Mucosa of gallbladder (tissue), 1 donor: ENCODE results near the gene MEF2C. TPM values are rescaled to one million over a fixed set of nuclear protein-coding genes. Genes with fewer than 3 reads are reported as not detected.
A peak's percentile ranks its signal among the peaks of the same experiment; 100 is the strongest.
"Not testable (repeated sequence)": the region's sequence is repeated elsewhere in the genome, so short reads cannot be mapped to it uniquely, and the experiment has no call there.

Experiments used
- DNase-seq: peaks from one replicate; pipeline ENCODE4 v3.0.0-alpha.2; 2020; ENCODE audit warnings: low spot score
- total RNA-seq: library from RNA; stranded (reverse); gene quantifications from one replicate; pipeline ENCODE4 v1.2.1, GENCODE V29; 2021
- donor health status: DM: no; HTN: no; CAD: no.

The MEF2C gene
- total RNA-seq, 1 donor from 2014 or later, result 56.9 TPM

DNA sequence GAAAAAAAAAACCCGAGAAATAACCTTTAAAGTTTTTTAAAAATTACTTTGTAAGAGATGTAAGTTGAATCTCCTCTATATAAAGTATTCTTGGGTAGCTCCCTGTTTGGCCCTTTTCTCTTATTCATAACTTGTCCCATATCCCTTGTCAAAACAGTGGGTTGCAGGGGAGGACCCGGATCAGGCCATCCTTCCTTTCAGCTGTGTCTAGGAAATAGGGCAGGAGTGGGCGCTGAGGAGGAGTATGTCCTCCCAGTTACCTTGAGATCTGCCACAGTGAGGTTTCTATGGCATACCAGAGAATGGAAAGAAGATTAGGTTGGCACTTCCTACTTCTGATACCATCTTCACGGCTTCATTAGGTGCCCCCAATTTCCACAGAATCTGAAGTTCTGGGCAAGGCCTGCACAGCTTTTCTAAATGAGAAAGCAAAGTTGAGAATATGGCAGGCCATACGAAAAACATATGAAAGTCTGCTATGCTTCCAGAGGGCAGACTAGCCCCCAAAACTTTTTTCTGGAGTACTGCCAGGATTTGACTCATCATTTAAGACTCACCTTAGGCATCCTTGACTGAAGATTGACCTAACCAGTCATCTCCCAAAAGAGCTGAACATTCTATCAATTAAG is 20.3 kb downstream of the MEF2C start:
- DNase-seq, result no peak

- DNase-seq, result no peak
Observed at GRCh38 chr5:88861231-88861630, 21.8 kb downstream of the MEF2C start.

- DNase-seq, result no peak
Observed at GRCh38 chr5:88860501-88860900, 22.5 kb downstream of the MEF2C start.

DNA sequence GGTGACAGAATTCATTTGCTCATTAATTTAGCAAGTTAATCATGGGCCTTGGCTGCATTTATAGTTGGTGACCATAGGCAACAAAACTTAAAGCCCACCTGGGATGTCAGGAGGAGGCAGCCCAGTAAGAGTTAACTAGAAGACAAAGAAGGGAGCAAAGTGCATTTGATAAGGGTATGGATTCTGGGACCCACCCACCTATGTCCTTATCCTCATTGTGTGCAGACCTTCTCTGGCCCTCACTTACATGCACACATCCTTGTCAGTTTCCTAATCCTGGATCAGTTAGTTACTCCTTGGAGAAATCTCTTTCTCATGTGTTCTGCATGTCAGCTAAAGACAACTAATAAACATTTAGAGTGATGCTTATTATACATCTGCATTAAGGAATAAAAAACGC is 24.6 kb downstream of the MEF2C start:
- DNase-seq, result no peak

DNA sequence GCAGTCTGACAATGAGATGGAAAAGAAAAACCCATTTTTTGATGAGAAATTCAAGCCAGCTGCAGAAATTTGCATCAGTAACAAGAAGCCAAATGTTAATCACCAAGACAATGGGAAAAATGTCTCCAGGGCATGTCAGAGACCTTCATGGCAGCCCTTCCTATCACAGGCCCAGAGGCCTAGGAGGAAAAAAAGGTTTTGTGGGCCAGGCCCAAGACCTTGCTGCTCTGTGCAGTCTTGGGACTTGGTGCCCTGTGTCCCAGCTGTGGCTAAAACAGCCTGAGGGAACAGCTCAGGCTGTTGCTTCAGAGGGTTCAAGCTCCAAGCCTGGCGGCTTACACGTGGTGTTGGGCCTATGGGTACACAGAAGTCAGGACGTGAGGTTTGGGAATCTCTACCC is 26.6 kb downstream of the MEF2C start:
- DNase-seq, result not testable (repeated sequence)

- DNase-seq, result no peak
Observed at GRCh38 chr5:88854769-88855168, 28.2 kb downstream of the MEF2C start.

DNA sequence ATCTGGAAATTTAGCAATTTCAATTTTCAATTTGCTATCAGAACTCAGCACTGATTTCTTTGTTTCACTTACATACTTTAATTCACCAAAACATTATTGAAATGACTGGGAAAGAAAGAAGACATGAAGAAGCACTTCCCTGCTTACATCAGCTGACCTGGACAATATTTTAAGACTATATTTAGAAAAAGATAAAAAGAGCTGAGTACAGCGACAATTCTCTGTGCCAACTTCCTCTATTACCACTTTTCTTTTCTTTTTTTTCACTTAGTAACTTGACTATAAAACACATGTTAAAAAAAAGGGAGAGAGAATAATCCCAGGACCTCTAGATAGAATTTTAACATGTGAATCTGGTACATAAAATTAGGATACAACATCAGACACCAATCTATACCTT is 35.6 kb downstream of the MEF2C start:
- no peak for DNase-seq

DNA sequence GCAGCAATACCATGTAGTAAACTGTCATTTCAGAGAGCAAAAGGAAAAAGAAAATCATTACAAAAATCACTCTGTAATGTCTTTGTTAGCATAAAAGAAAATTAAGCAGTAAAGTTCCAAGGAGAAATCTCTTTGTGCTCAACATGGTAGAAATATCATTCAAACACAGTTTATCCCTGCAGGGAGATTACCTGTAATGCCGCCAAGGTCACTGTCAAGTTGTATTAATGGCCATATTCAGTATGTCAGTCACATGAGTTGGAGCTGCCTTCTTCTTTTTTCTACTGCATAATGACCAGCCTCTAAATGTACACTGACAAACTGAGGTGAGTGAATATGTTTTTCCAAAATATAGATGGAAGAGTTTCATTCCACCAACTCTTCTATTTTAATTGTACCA is 36.5 kb downstream of the MEF2C start:
- no peak for DNase-seq

DNA sequence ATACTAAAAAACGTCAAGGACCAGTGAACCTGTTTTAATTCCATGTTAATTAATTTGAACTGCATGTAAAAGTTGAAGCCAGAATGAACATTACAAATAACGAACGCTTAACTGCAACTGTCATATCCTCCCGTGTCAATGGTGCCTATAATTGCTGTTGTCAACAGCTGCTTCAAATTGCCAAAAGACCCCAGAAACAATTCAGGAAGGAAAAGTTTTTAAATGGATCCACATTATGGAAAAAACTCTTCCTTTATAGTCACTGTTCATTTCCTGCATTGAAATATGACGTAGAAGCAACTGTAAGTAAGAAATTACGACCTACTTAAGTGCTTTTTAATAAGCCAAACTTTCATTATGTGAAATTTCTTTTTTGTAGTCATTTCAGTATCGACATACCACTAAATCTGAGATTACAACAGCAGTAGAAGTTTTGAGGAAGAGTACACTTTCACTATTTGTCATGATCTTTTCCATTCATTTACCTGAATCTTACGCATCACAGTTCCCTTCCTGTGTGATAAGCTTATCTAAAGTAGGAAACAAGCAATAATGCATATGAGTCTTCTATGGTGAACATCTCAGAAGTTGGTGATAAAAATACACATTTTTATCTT is 37.8 kb downstream of the MEF2C start:
- no peak for DNase-seq

DNA sequence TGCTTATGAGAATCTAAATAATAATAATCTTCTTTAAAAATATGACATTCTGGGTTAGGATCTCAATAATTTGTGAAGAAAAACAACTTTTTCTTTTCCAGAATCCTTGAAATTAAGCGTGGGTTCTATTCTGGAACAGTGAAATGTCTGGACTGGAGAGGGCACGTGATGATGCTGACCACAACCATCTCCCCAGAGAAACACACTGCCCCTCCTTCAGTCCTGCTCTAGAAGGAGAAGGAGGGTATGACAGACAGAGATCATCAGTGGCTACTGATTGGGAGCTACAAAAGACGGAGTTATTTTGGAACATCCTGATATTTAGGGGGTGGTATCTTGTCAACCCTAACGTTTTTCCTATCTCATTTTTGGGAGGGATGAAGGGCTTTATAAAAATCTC is 40.2 kb downstream of the MEF2C start:
- no peak for DNase-seq

GRCh38 chr5:88841212-88841611 is 41.8 kb downstream of the MEF2C start:
- DNase-seq, result no peak

GRCh38 chr5:88840495-88840894 is 42.5 kb downstream of the MEF2C start:
- DNase-seq, result no peak

DNA sequence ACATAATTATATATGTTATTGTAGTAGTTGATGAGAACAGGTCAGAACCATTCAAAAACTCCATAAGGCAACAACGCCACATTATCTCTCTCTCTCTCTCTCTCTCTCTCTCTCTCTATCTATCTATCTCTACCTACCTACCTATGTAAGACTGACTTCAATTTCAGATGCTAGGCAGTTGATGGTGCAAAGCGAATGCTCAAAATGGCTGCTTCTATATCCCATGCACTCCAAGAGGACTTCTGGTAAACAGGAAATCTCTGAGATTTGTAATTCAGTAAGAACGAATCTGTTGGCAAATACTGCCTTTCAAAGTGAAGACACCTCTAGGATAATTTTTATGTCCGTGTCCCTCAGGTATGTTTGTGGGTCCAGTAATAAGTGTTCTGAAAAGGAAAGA is 43.7 kb downstream of the MEF2C start:
- DNase-seq, result no peak

DNA sequence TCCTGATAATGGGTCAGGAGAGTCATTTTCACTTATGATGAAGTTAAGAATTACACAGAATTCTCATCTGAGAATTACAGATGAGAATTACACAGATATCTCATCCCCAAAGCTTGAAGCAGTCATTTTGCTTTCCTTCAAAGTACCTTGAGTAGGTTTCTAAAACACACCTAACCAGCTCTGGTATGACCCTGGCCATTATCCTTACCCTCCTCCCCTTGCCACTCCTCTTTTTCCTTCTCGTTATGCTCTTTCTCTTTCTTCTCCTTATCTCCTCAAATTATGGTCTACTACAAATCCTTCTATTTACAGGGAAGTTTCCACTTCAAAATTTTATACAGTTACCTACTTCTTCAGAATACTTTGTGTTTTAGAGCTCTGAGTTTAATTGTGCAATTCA is 44.5 kb downstream of the MEF2C start:
- no peak for DNase-seq

GRCh38 chr5:88837817-88838216 is 45.2 kb downstream of the MEF2C start:
- DNase-seq, result no peak

GRCh38 chr5:88837222-88837621 is 45.8 kb downstream of the MEF2C start:
- no peak for DNase-seq

- peak; percentile 22 for DNase-seq
Observed at GRCh38 chr5:88836195-88836838, 46.7 kb downstream of the MEF2C start.

DNA sequence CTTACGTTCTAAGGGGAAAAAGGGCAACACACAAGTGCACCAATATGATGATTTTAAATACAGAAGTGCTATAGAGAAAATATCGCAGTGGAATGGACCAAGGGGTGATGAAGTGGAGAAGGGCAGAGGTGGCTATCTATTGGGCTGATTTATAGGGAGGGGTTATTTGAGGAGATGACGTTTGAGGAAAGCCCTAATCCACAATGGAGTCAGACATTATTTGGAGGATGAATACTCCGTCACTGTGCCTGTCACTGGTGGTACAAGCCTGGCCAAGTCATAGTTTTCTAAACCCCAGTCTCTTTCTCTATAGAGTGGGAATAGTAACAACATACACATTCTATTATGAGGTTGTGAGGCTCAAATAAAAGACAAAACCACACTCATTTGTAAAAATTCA is 48.5 kb downstream of the MEF2C start:
- no peak for DNase-seq

GRCh38 chr5:88834131-88834462 is 48.9 kb downstream of the MEF2C start:
- DNase-seq, result no peak

DNA sequence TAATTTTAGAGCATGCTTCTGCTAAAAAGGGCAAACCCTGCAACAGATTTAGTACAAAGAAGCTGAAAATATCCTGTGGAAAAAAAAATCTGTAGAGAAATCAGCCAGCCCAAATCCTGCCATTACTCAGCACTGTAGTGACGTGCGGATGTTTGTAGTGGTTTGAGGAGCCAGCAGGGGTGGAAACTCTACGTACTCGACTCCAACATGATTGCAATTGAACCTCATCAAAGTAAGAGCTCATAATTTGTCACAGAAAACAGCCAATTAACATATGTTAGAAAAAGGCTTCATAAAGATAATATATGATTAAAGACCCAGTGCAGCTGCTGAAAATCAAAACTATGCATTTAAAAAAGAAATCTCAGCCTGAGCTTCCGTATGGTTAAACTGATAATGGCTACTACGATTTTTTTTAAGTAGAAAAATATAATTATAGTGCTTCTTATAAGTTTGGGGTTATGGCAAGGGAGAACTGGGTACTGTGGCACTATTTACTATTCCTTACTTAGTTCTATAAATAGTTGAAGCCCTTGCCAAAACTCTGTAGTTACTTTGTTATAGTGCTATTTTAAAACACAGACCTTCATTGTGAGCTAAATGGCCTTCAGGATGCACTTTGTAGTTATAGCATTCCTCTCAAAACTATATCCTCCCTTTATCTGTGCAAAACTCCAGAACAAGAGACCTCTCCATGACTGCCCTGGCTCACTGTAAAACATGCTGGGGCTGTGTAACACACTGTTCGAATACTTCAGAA is 49.4 kb downstream of the MEF2C start:
- DNase-seq, result peak; percentile 47

DNA sequence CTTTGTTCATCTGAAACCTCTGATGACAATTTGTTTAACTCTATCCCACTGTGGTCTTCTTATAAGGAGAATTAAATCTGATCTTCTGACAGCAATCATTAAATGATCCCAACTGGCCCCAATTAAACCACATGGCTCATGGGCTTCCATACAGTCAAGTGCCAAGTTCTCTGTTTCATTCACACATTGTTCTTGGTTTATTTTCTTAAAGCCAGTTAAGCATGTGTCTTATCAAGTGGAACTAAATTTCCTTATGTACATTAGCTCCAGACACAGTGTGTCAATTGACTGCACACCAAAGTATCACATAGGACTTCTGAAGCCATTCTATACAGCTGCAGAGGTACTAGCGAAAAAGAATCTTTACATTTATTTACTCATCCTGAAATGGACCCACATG is 51.2 kb downstream of the MEF2C start:
- no peak for DNase-seq

DNA sequence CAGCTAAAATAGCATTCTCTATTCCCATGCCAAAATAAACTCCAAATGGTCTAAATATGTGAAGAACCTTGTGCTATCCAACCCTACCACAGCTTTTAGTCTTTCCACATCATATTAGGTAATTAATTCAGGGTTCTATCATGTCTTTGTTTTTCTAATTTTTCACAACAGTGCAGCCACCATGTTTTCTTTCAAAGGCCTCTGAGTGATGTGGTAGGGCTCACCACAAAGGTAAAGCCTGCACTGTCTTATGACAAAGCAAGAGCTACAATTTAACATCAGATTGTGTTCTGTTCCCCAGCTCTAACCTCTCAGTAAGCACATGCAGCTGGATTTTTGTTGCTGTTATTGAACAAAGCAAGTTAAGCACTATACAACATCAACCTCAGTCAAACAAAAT is 52.4 kb downstream of the MEF2C start:
- DNase-seq, result no peak

DNA sequence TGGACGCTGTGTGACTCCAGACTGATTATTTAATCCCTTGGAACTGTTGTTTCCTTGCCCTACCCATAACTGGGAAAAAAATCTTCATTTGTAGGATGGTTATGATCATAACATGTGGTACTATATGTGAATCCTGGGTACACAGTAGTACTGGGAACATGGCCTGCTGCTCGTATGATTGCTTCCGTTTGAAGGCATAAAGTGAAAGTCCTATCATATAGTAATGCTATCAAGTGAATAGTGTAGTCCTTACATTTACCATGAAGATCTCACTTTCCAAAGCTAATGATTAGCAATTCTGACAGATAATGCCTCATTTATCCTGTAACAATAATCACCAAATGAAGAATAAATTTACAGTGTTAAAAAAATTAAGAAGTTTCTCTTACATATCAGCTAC is 53.2 kb downstream of the MEF2C start:
- no peak for DNase-seq
